Ovary (tissue), 3 donors: Measurements from ENCODE around the gene BACH1.

Experiments
- POLR2A ChIP-seq: fragments of 450-650 bp; IDR thresholded peaks from one replicate; pipeline ENCODE4 v1.6.1; 2017; ENCODE audit warnings: antibody characterized with exemption, mild to moderate bottlenecking, moderate library complexity
- TF ChIP-seq, protein P1 (sequence below), 3 donors: fragments of 450-650 bp in 2 of 3; fragments of 200-600 bp in 1 of 3; IDR thresholded peaks; one replicate each; pipeline versions ENCODE4 v1.5.1 to v1.8.0; 2016 to 2022; ENCODE audit warnings: antibody characterized with exemption in 3 of 3, mild to moderate bottlenecking in 1 of 3
- donor health status: DM: no; HTN: no; CAD: no.

DNA sequence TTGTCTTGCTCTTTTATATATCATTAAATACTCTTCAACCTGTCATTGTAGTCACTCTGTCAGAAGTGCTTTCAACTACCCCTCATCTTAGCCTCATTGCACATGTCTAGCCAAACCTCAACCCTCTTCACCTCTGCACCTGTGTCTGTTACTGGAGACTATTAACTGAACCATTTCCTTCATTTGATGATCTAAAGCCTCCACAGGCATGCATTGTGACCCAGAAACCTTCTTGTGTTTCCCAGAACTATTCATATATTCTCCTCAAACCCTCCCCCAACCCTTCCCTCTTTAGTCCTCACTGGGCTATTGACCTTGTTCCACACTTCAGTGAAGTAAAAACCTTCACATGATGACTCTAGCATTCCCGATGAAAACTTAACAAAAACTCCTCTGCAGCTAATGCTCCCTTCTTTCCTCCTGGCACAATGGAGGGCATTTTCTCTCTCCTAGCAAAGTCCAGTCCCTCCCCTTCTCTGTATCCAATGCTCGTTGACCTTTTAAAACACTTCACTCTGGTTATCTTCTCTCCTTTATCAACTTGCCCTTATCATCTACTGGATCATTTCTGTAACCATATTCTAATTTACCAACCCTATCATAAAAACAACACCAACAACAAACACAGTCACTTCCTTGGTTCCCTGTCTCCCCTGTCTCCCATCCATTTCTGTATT, 86.1 kb downstream of the BACH1 start:
- TF ChIP-seq, protein P1, sequence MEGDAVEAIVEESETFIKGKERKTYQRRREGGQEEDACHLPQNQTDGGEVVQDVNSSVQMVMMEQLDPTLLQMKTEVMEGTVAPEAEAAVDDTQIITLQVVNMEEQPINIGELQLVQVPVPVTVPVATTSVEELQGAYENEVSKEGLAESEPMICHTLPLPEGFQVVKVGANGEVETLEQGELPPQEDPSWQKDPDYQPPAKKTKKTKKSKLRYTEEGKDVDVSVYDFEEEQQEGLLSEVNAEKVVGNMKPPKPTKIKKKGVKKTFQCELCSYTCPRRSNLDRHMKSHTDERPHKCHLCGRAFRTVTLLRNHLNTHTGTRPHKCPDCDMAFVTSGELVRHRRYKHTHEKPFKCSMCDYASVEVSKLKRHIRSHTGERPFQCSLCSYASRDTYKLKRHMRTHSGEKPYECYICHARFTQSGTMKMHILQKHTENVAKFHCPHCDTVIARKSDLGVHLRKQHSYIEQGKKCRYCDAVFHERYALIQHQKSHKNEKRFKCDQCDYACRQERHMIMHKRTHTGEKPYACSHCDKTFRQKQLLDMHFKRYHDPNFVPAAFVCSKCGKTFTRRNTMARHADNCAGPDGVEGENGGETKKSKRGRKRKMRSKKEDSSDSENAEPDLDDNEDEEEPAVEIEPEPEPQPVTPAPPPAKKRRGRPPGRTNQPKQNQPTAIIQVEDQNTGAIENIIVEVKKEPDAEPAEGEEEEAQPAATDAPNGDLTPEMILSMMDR (IDR thresholded peaks at IDR 0.05) = no peak
- no peak for TF ChIP-seq POLR2A
